HCT116 (cell line): Measurements from ENCODE around the gene RXRA. TPM values are rescaled to one million over a fixed set of nuclear protein-coding genes. Genes with fewer than 3 reads are reported as not detected.
"Not testable (repeated sequence)": the region's sequence is repeated elsewhere in the genome, so short reads cannot be mapped to it uniquely, and the experiment has no call there.

ENCODE experiments used
- ATAC-seq: fragments of 200-7000 bp; cut with Tn5 transposase; 2 replicates; pipeline ENCODE4 v1.9.1; 2020; ENCODE audit warnings: mild to moderate bottlenecking, moderate library complexity
- BruUV-seq: library from RNA; stranded (reverse); fragments of 400-500 nt; replicated peaks from 2 replicates; lab custom pipeline; 2021; lab: Mats Ljungman, UMichigan
- CTCF ChIA-PET: fragments of 300-600 bp; sonication (Branson Sonifier 250); formaldehyde crosslinking; loops from one replicate; lab custom pipeline; 2021; ENCODE audit warnings: antibody characterized with exemption; lab: Charles Lee
- POLR2A ChIA-PET: fragments of 300-600, 350-600 bp; sonication (Branson Sonifier 250); formaldehyde crosslinking; loops from one replicate; lab custom pipeline; 2021; ENCODE audit warnings: antibody characterized with exemption; lab: Charles Lee
- RAD21 ChIA-PET, 2 experiments: fragments of 300-600 bp; sonication (Branson Sonifier 250); formaldehyde crosslinking; loops; one replicate each; lab custom pipeline; 2023; ENCODE audit warnings: low total read pairs in 2 of 2; ENCODE audit not compliant: uncharacterized antibody in 2 of 2, unreplicated experiment in 2 of 2, low non-redundant PET in 1 of 2; lab: Charles Lee
- DNase-seq: peaks from one replicate; pipeline ENCODE4 v3.0.0-alpha.2; 2010; ENCODE audit warnings: low read depth, low spot score
- H2AFZ ChIP-seq: fragments of 200-600 bp; shearing (Covaris generic), sonication (generic); 2 replicates; pipeline ENCODE4 v1.6.1; 2017; ENCODE audit warnings: low read depth, mixed run types, mixed read lengths, antibody characterized with exemption, low read length; ENCODE audit not compliant: poor library complexity, severe bottlenecking
- H3K27ac ChIP-seq: 2 replicates; pipeline ENCODE4 v1.5.1; 2012; ENCODE audit warnings: low read depth, low read length
- H3K27me3 ChIP-seq: fragments of 200-600 bp; sonication (generic); 2 replicates; pipeline ENCODE4 v1.6.1; 2016; ENCODE audit warnings: mixed run types, low read length, mixed read lengths; ENCODE audit not compliant: insufficient read depth
- H3K36me3 ChIP-seq, 2 experiments: fragments of 200-500 bp in 1 of 2; fragments of 200-600 bp in 1 of 2; sonication (Bioruptor generic) in 1 of 2; sonication (generic) in 1 of 2; 2 replicates each; pipeline versions ENCODE4 v1.5.1 to v1.6.1; 2014 to 2016; ENCODE audit warnings: low read length in 2 of 2, inconsistent platforms in 1 of 2, mixed read lengths in 1 of 2, mixed run types in 1 of 2; ENCODE audit not compliant: insufficient read depth in 2 of 2, control insufficient read depth in 1 of 2
- H3K4me1 ChIP-seq, 2 experiments: fragments of 200-600 bp in 1 of 2; sonication (generic) in 1 of 2; 2 replicates each; pipeline versions ENCODE4 v1.5.1 to v1.6.1; 2012 to 2017; ENCODE audit warnings: low read length in 2 of 2, inconsistent platforms in 1 of 2, mild to moderate bottlenecking in 1 of 2, mixed read lengths in 1 of 2, mixed run types in 1 of 2, moderate library complexity in 1 of 2; ENCODE audit not compliant: insufficient read depth in 2 of 2, control insufficient read depth in 1 of 2
- H3K4me2 ChIP-seq: fragments of 200-600 bp; sonication (generic); 2 replicates; pipeline ENCODE4 v1.6.1; 2017; ENCODE audit warnings: mixed run types, low read length, mixed read lengths
- H3K4me3 ChIP-seq, 2 experiments: fragments of 200-600 bp in 1 of 2; sonication (generic) in 1 of 2; replicated peaks in 1 of 2; 2 replicates each; pipeline ENCODE4 v1.5.1; 2011 to 2016; ENCODE audit warnings: low read length in 2 of 2, control low read depth in 1 of 2, low read depth in 1 of 2, mild to moderate bottlenecking in 1 of 2, mixed read lengths in 1 of 2, mixed run types in 1 of 2
- H3K79me2 ChIP-seq: fragments of 200-600 bp; sonication (generic); 2 replicates; pipeline ENCODE4 v1.6.1; 2017; ENCODE audit warnings: mild to moderate bottlenecking, mixed run types, low read length, moderate library complexity, mixed read lengths; ENCODE audit not compliant: insufficient read depth
- H3K9ac ChIP-seq: fragments of 200-600 bp; sonication (generic); 2 replicates; pipeline ENCODE4 v1.6.1; 2016; ENCODE audit warnings: low read length, mixed read lengths
- H3K9me2 ChIP-seq: fragments of 200-600 bp; sonication (generic), shearing (Covaris generic); 2 replicates; pipeline ENCODE4 v1.6.1; 2017; ENCODE audit warnings: mixed run types, mild to moderate bottlenecking, moderate library complexity; ENCODE audit not compliant: insufficient read depth
- H3K9me3 ChIP-seq, 2 experiments: fragments of 200-500 bp in 1 of 2; fragments of 200-600 bp in 1 of 2; sonication (Bioruptor generic) in 1 of 2; sonication (generic) in 1 of 2; 2 replicates each; pipeline ENCODE4 v1.6.1; 2014 to 2017; ENCODE audit warnings: low read length in 2 of 2, mixed read lengths in 2 of 2, inconsistent platforms in 1 of 2, low read depth in 1 of 2, mild to moderate bottlenecking in 1 of 2, mixed run types in 1 of 2, moderate library complexity in 1 of 2; ENCODE audit not compliant: control insufficient read depth in 1 of 2, insufficient read depth in 1 of 2
- H4K20me1 ChIP-seq: fragments of 200-600 bp; sonication (generic), shearing (Covaris generic); 2 replicates; pipeline ENCODE4 v1.6.1; 2017; ENCODE audit warnings: mixed run types, mild to moderate bottlenecking, moderate library complexity; ENCODE audit not compliant: insufficient read depth
- CBX3 ChIP-seq: IDR thresholded peaks from 2 replicates; pipeline ENCODE4 v1.6.1; 2012; ENCODE audit warnings: low read depth
- CEBPB ChIP-seq: IDR thresholded peaks from 2 replicates; pipeline ENCODE4 v1.6.1; 2012; ENCODE audit warnings: low read depth
- EGR1 ChIP-seq: IDR thresholded peaks from 2 replicates; pipeline ENCODE4 v1.6.1; 2012; ENCODE audit warnings: low read depth
- POLR2AphosphoS5 ChIP-seq: IDR thresholded peaks from 2 replicates; pipeline ENCODE4 v1.6.1; 2011; ENCODE audit warnings: mild to moderate bottlenecking, low read depth, low read length, moderate library complexity
- RAD21 ChIP-seq: IDR thresholded peaks from 2 replicates; pipeline ENCODE4 v1.6.1; 2012; ENCODE audit warnings: low read depth, mild to moderate bottlenecking
- REST ChIP-seq: IDR thresholded peaks from 2 replicates; pipeline ENCODE4 v1.6.1; 2012; ENCODE audit warnings: low read depth
- SP1 ChIP-seq: IDR thresholded peaks from 2 replicates; pipeline ENCODE4 v1.6.1; 2012; ENCODE audit warnings: low read depth
- TCF7L2 ChIP-seq: IDR thresholded peaks from 2 replicates; pipeline ENCODE4 v1.7.0; 2011; ENCODE audit warnings: borderline replicate concordance, inconsistent platforms; ENCODE audit not compliant: insufficient read depth, insufficient read length; ENCODE audit errors: extremely low read depth
- ZBTB33 ChIP-seq: IDR thresholded peaks from 2 replicates; pipeline ENCODE4 v1.6.1; 2011; ENCODE audit warnings: mild to moderate bottlenecking, low read length, moderate library complexity; ENCODE audit not compliant: insufficient replicate concordance; ENCODE audit errors: extremely low read depth
- intact Hi-C: fragments of 100-400 bp; cut with micrococcal nuclease; formaldehyde crosslinking; loops from 2 replicates; pipeline ENCODE4 v1.10.0; 2022
- total RNA-seq: library from RNA; stranded (reverse); gene quantifications from one replicate; pipeline ENCODE4 v1.2.1, GENCODE V29; 2021; ENCODE audit not compliant: unreplicated experiment

RXRA gene
- total RNA-seq, 1 experiment from 2014 or later = 43.9 TPM

GRCh38 chr9:134306042-134306441 is 20.2 kb upstream of the RXRA start:
- H3K4me2 ChIP-seq, H3K9me3 ChIP-seq, RAD21 ChIA-PET, H3K9ac ChIP-seq, H2AFZ ChIP-seq, H3K4me1 ChIP-seq, H3K9me2 ChIP-seq, intact Hi-C loops, H3K27me3 ChIP-seq, BruUV-seq, H3K79me2 ChIP-seq, CTCF ChIA-PET, POLR2A ChIA-PET, H3K36me3 ChIP-seq, H3K4me3 ChIP-seq, ATAC-seq, H3K27ac ChIP-seq, DNase-seq, H4K20me1 ChIP-seq: not testable (repeated sequence)

- Histone ChIP-seq H3K9me3 (no peaks in the 10 kb centered on the region), H3K27me3 (no peaks in the 10 kb centered on the region), H3K4me2 (no peak overlapping the region), H3K4me1 (no peaks in the 10 kb centered on the region), H3K27ac (no peak overlapping the region), H3K36me3 (no peaks in the 10 kb centered on the region), H3K9me2 (no peaks in the 10 kb centered on the region), H3K9ac (no peak overlapping the region), H2AFZ (no peak overlapping the region), H3K4me3 (no peak overlapping the region), H4K20me1 (no peaks in the 10 kb centered on the region), H3K79me2 (no peaks in the 10 kb centered on the region)
- TF ChIP-seq CEBPB = no peak
- TF ChIP-seq RAD21 = no peak
- TF ChIP-seq POLR2AphosphoS5 = no peak
- TF ChIP-seq ZBTB33 = no peak
- TF ChIP-seq REST = no peak
- TF ChIP-seq CBX3 = no peak
- no peak for TF ChIP-seq EGR1
- TF ChIP-seq TCF7L2 = no peak
- no peak for TF ChIP-seq SP1
- intact Hi-C loops = no loop called here
- ChIA-PET POLR2A (no interaction called here), RAD21 (no interaction called here), CTCF (no interaction called here)
- BruUV-seq = no TSS peak
- DNase-seq (no peak), ATAC-seq (no peak)
Measured at GRCh38 chr9:134306636-134307600, 19.3 kb upstream of the RXRA start.
